GM19043 (cell line): ENCODE measurements around the gene ZDHHC20.
A peak's percentile ranks its signal among the peaks of the same experiment; 100 is the strongest.

Experiments used
- ATAC-seq: cut with Tn5 transposase; IDR thresholded peaks from one replicate; pipeline ENCODE4 v1.9.1; 2021; ENCODE audit warnings: low read depth; ENCODE audit not compliant: unreplicated experiment

The ZDHHC20 gene

DNA sequence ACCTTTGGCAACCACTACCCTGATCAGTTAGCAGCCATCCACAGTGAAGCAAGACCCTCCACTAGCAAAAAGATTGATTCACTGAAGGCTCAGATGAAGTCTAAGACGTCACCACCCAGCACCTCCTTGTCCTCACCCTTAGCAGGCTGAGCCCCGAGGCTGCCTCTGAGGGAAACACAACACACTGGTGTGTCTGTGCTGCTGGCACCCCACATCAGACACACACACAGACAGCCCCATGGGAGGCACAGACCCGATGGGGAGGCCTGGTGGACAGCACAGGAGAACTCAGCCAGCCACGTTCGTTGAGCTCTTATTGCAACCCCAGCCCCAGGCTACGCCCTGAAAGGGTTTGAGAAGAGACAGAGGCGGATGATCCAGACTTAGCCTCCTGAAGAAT, 94.7 kb downstream of the ZDHHC20 start:
- ATAC-seq = no peak

- ATAC-seq = no peak
Measured at GRCh38 chr13:21362741-21363140, 96.4 kb downstream of the ZDHHC20 start.

DNA sequence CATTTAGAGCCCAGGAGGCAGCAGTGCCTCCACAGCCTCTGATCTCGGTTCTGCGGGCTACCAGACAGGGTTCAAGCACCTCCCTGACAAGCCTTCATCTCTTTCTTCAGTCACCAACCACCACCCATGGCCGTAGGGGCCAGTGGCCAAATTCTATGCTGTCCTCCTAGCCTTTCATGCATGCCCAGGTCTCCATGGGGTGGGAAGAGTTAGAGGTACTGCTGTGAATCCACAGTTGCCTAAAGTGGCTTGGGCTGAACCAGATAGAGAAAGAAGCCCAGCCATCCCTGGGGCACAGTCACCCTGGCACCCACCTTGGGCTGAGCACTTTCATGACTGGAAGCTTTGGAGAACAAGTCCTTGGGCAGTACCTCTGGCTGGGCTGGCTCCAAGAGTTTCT, 97.4 kb downstream of the ZDHHC20 start:
- ATAC-seq = no peak

GRCh38 chr13:21361123-21361522, 98.0 kb downstream of the ZDHHC20 start:
- ATAC-seq = no peak

DNA sequence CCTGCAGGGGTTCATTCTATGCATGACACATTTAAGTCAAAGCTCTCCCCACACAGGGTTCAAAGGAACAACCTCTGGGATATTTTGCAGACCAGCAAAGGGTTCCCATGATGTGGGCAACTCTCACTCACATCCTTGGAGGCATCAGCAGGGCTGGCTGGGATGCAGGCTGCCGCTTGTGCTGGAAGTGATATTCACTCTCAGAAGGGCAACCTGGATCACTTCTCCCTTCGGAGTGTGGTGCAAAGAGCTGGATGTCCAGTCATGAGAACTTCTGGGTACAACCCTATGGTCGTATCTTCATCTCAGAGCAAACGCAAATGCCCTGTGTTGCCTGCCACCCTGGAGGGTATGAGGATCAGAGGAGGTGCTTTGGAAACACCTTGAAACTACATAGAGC, 98.6 kb downstream of the ZDHHC20 start:
- ATAC-seq = no peak

DNA sequence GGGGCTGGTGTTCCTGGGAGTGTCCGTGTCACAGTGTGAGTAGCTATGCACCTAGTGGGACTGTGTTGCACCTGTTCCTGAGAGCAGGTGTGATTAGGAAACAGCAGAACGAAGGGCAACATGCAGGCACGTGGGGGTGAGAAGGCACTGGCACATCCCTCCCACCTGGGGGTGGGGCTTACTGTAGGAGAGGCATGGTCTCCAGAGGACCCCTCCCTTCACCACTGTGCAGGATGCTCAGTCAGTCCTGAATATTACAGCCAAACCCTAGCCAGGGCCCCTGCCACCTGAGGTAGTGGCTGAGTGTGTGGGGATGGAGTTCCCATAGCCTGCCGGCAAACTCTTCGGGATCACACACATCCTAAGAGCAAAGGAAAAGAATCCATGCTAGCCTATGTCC, 99.2 kb downstream of the ZDHHC20 start:
- no peak for ATAC-seq

- ATAC-seq = no peak
Measured at GRCh38 chr13:21355304-21355703, 103.8 kb downstream of the ZDHHC20 start.

GRCh38 chr13:21354721-21355120, 104.4 kb downstream of the ZDHHC20 start:
- ATAC-seq = no peak

GRCh38 chr13:21348488-21349120, 110.5 kb downstream of the ZDHHC20 start:
- ATAC-seq = no peak

GRCh38 chr13:21347753-21348318, 111.3 kb downstream of the ZDHHC20 start:
- ATAC-seq = no peak

DNA sequence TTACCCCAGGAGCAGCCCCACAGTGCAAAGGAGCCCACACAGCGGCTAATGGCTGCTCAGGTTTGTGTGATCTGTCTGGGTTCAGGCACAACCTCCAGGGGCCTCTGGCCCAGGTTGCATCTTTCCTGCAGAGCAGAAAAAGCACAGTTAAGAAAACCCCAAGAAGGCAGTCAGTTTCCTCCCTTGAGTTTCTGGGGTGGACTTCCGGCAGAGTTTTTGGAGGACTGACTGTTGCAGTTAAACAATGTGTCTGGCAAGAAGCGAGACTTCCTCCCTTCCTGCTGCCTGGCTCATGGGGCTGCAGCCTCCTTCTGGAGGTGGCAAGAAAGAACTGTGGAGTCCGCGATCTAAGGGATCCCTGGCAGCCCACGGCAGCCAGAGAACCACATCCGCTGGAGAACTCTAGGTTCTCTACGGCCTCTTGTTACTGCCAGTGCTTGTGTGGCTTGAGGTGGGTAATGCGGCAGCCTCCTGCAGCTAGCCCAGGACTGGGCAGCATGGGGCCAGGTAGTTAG, 114.4 kb downstream of the ZDHHC20 start:
- peak; percentile 56 for ATAC-seq

- ATAC-seq = no peak
Measured at GRCh38 chr13:21343659-21344058, 115.4 kb downstream of the ZDHHC20 start.

DNA sequence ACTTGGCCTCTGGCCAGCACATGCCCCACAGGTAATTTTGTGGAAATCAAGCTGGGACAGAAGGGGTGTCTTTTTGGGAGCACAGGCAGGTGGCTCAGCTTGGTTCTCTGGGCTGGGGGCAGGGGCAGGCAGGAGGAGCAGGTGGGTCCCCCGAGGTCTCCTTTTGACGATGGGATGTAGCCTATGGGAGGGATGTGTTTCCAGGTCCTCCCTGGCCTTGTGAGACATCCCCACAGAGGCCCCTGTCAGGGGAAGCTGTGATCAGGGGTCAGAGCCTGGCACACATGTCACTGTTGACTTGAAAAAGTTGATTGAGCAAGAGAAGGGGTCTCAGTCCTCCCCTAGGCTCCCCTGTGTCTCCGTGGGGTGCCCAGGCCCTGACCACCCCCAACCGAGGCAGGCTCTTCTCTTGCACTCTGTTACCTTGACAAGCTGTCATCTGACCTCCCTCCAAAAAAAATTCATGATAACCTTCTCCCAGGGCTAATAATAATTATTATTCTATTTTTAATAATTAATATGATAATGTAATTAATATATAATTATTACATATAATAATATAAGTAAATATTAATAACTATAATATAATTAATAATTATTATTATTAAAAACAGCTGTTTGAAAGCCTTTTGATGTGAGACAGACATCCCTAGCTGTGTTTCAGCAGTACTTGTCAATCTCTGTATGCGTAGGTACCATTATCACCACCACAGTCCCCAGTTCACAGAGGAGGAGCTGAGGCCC, 116.2 kb downstream of the ZDHHC20 start:
- ATAC-seq = no peak

GRCh38 chr13:21341637-21342422, 117.3 kb downstream of the ZDHHC20 start:
- ATAC-seq = no peak

GRCh38 chr13:21338639-21339278, 120.3 kb downstream of the ZDHHC20 start:
- no peak for ATAC-seq

DNA sequence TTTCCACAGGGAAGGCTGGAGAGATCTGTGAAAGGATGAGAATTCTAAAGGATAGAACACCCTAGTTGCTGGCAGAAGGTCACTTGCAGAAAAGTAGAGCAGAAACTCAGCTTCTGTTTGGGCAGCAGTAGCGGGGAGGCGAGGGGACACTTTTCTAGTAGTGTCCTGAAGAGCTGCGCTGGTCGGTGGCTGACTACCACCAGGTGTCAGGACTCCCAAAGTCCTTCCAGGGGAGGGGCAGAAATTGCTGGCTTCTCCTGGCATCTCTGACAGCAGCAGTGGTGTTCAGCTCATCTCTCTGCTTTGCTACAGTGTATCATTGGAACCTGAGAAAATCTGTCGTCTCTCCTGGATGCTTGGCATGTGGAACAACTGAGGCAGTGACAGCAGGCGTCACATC, 120.9 kb downstream of the ZDHHC20 start:
- ATAC-seq = no peak

DNA sequence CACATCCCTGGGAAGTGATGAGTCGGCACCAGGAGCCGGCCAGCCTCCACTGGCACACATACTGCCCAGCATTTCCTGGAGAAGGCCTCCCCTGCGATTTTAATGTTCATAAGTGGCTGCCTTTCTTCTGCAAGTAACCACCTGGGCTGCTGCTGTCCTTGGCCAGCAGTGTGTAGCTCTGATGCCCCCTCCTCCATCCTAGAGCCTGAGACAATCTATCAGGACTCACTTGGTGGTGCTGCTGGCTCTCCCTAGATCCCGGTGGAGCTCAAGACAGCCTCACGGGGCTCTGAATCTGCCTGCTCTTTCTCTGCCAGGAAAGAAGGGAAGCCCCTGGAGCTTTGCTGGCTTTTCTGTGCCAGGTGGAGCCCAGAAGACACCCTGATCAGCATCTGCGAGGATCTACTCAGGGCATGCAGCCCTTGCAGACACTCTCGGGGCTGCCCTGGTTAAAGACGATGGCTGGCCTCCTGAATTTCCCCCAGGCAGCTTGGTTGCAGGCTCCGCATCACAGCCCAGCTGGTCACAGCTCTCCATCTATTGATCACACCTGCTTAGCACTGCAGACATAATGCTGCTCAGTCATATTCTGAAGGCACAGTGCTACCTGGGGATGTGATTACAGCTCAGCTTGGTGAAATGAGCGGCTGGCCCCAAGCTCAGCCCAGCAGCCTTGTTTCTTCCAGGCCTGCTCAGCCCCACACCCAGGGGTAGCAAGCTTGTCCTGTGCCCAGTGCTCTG, 122.3 kb downstream of the ZDHHC20 start:
- no peak for ATAC-seq

DNA sequence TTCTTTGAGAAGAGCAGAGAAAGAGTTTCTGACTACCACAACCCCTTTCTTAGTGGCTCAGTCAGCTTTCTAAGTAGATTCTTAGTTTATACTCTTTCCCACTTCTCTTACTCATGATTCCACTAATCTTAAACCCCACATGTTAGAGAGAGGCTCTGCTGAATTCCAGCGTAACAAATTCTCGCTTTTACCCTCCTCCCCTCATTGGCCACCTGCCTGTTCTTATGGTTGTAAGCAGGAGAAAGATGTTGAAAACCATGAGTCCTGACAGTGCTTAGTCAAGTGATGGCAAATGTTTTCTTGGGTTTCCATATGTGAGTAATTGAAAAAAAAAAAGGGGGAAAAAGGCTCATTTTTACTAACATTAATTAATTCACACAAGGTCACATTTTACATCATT, 125.9 kb downstream of the ZDHHC20 start:
- ATAC-seq = no peak

GRCh38 chr13:21330126-21330861, 128.8 kb downstream of the ZDHHC20 start:
- peak; percentile 60 for ATAC-seq
